ENCODE results near the gene ADGRA1. TPM values are rescaled to one million over a fixed set of nuclear protein-coding genes. Genes with fewer than 3 reads are reported as not detected.

Gene ADGRA1
- total RNA-seq, 5 donors from 2014 or later (not counting 1 experiment from before 2014, with no cell fraction given) = not detected

GRCh38 chr10:133062635-133063034, 25.1 kb upstream of the ADGRA1 start:
- Mint-ChIP-seq H3K4me1 (peaks cover 8 to 14% (median 12%) of the 10 kb centered on the region in 3 donors), H3K27ac (no peak overlapping the region), H3K27me3 (no peaks in the 10 kb centered on the region), H3K36me3 (no peaks in the 10 kb centered on the region), H3K9me3 (no peaks in the 10 kb centered on the region), H3K4me3 (no peak overlapping the region)
- Histone ChIP-seq H3K4me3 (ENCODE audit: control insufficient read depth in 1 of 2, extremely low read depth in 1 of 2, low read length in 1 of 2) (no peak overlapping the region), H3K27me3 (replicated peaks in 1 of 2; ENCODE audit: control insufficient read depth in 2 of 2, extremely low read depth in 1 of 2, insufficient read depth in 2 of 2, low read length in 1 of 2) (peaks cover 0 to 31% of the 10 kb centered on the region in 2 experiments), H3K36me3 (ENCODE audit: control insufficient read depth in 2 of 2, extremely low read depth in 1 of 2, insufficient read depth in 1 of 2, low read length in 1 of 2) (no peaks in the 10 kb centered on the region), H3K9me3 (no peaks in the 10 kb centered on the region), H3K4me1 (ENCODE audit: control insufficient read depth in 1 of 2, extremely low read depth in 1 of 2, insufficient read depth in 2 of 2, low read length in 2 of 2) (peaks cover 0 to 13% of the 10 kb centered on the region in 2 experiments), H3K27ac (ENCODE audit: low read length) (no peak overlapping the region)
- ChIA-PET POLR2A (no interaction called here), CTCF (no interaction called here)
- no peak for ATAC-seq (replicated peaks in 1 of 4)
- DNase-seq = no peak
- 51% methylated on average over 12 of the region's 23 CpGs for WGBS (ENCODE audit: insufficient coverage)

GRCh38 chr10:133067149-133068105, 20.3 kb upstream of the ADGRA1 start:
- Histone ChIP-seq H3K4me1 (ENCODE audit: control insufficient read depth in 1 of 2, extremely low read depth in 1 of 2, insufficient read depth in 2 of 2, low read length in 2 of 2) (no peaks in the 10 kb centered on the region), H3K27me3 (replicated peaks in 1 of 2; ENCODE audit: control insufficient read depth in 2 of 2, extremely low read depth in 1 of 2, insufficient read depth in 2 of 2, low read length in 1 of 2) (peaks cover 0 to 3% of the 10 kb centered on the region in 2 experiments), H3K4me3 (ENCODE audit: control insufficient read depth in 1 of 2, extremely low read depth in 1 of 2, low read length in 1 of 2) (no peak overlapping the region), H3K27ac (ENCODE audit: low read length) (no peak overlapping the region), H3K36me3 (ENCODE audit: control insufficient read depth in 2 of 2, extremely low read depth in 1 of 2, insufficient read depth in 1 of 2, low read length in 1 of 2) (no peaks in the 10 kb centered on the region), H3K9me3 (no peaks in the 10 kb centered on the region)
- DNase-seq (no peak), ATAC-seq (replicated peaks in 1 of 4) (no peak)
- Mint-ChIP-seq H3K27ac (no peak overlapping the region), H3K27me3 (peaks cover 0 to 3% of the 10 kb centered on the region in 2 donors), H3K4me1 (no peaks in the 10 kb centered on the region), H3K9me3 (no peaks in the 10 kb centered on the region), H3K36me3 (no peaks in the 10 kb centered on the region), H3K4me3 (no peak overlapping the region)
- 85% methylated on average over 14 of the region's 26 CpGs for WGBS (ENCODE audit: insufficient coverage)
- POLR2A ChIA-PET = no interaction called here
- CTCF ChIA-PET = no interaction called here

DNA sequence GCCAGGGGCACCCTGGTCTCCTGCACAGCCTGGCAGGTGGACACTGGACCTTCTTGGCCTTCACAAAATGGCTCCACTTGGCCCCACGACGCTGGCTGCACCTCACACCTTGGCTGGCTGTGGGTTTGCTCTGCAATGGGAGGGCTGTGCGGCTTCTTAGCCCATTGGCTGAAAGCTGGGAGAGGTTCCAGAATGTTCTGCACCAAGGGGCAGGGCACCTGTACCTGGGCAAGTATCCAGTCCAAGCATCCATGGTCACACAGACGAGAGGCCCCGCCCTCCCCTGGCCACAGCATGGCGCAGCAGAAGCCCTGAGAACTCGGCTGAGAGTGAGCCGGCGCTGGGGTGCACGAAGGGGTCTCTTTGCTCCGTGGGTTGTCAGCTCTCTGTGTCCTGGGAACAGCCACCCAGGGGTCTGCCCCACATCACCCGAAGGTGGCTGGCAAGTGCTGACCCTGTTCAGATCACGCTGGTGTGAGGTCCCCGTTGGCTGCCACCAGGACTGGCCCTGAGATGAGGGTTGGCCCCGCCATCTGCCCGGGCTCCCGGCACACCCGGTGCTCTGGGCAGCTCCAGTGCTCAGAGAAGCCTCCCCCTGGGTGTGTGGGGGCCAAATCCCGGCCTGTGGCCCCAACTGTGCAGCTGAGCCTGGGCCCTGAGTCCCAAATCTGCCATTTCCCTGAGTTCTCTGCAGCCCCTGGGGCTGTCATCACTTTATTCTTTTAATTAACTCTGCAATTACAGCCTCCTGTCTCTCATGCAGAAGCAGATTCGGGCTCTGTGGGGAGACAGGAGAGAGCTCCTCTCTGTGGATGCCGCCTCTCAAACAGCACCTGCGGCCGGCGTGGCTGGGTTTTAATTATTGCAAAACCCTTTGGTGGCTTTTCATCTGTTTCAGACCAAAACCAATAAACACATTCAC, 19.4 kb upstream of the ADGRA1 start:
- no peak overlapping the region for H3K4me3 Mint-ChIP-seq
- Histone ChIP-seq H3K4me1 (ENCODE audit: control insufficient read depth in 1 of 2, extremely low read depth in 1 of 2, insufficient read depth in 2 of 2, low read length in 2 of 2) (no peaks in the 10 kb centered on the region), H3K27ac (ENCODE audit: low read length) (no peak overlapping the region), H3K9me3 (no peaks in the 10 kb centered on the region), H3K4me3 (ENCODE audit: control insufficient read depth in 1 of 2, extremely low read depth in 1 of 2, low read length in 1 of 2) (no peak overlapping the region), H3K27me3 (replicated peaks in 1 of 2; ENCODE audit: control insufficient read depth in 2 of 2, extremely low read depth in 1 of 2, insufficient read depth in 2 of 2, low read length in 1 of 2) (no peaks in the 10 kb centered on the region), H3K36me3 (ENCODE audit: control insufficient read depth in 2 of 2, extremely low read depth in 1 of 2, insufficient read depth in 1 of 2, low read length in 1 of 2) (no peaks in the 10 kb centered on the region)
- H3K27me3 Mint-ChIP-seq = peaks cover 0 to 3% of the 10 kb centered on the region in 2 donors
- H3K4me1 Mint-ChIP-seq = no peaks in the 10 kb centered on the region
- no peaks in the 10 kb centered on the region for H3K9me3 Mint-ChIP-seq
- ATAC-seq (replicated peaks in 1 of 4) (no peak), DNase-seq (no peak)
- no peaks in the 10 kb centered on the region for H3K36me3 Mint-ChIP-seq
- ChIA-PET POLR2A (no interaction called here), CTCF (no interaction called here)
- 87% methylated on average over 19 of the region's 24 CpGs for WGBS (ENCODE audit: insufficient coverage)
- no peak overlapping the region for H3K27ac Mint-ChIP-seq

DNA sequence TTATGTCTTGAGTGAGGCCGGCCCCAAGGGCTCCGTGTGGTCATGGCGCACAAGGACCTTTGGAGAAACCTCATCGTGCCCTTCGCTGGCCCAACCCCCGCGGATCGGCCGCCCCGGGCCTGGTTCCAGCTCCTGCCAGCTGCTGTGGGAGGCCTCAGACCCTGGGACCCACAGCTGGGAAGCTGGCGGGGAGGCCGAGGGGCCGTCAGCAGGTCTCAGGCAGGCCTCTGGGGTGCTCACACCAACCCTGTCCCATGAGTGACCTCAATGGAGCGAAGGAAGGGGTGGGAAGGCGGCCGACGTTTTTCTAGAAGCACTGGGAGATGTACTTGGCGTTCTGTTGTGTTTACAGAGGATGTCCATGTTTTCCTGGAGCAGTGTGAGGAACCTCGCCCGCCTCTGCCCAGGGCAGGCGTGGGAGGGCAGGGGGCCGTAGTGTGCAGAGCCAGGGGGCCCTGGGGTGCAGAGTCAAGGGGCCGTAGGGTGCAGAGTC, 18.6 kb upstream of the ADGRA1 start:
- ChIA-PET POLR2A (no interaction called here), CTCF (no interaction called here)
- Mint-ChIP-seq H3K27me3 (peaks cover 0 to 3% of the 10 kb centered on the region in 2 donors), H3K9me3 (no peaks in the 10 kb centered on the region), H3K4me3 (no peak overlapping the region), H3K36me3 (no peaks in the 10 kb centered on the region), H3K4me1 (no peaks in the 10 kb centered on the region), H3K27ac (no peak overlapping the region)
- no peak for DNase-seq
- no peaks in the 10 kb centered on the region for H3K36me3 ChIP-seq (ENCODE audit: control insufficient read depth in 2 of 2, extremely low read depth in 1 of 2, insufficient read depth in 1 of 2, low read length in 1 of 2)
- H3K4me1 ChIP-seq (ENCODE audit: control insufficient read depth in 1 of 2, extremely low read depth in 1 of 2, insufficient read depth in 2 of 2, low read length in 2 of 2) = no peaks in the 10 kb centered on the region
- no peaks in the 10 kb centered on the region for H3K9me3 ChIP-seq
- H3K27me3 ChIP-seq (replicated peaks in 1 of 2; ENCODE audit: control insufficient read depth in 2 of 2, extremely low read depth in 1 of 2, insufficient read depth in 2 of 2, low read length in 1 of 2) = peaks cover 0 to 5% of the 10 kb centered on the region in 2 experiments
- no peak overlapping the region for H3K4me3 ChIP-seq (ENCODE audit: control insufficient read depth in 1 of 2, extremely low read depth in 1 of 2, low read length in 1 of 2)
- no peak overlapping the region for H3K27ac ChIP-seq (ENCODE audit: low read length)
- no peak for ATAC-seq (replicated peaks in 1 of 4)
- 79% methylated on average over 16 of the region's 23 CpGs for WGBS (ENCODE audit: insufficient coverage)

- Histone ChIP-seq H3K9me3 (no peaks in the 10 kb centered on the region), H3K4me3 (ENCODE audit: control insufficient read depth in 1 of 2, extremely low read depth in 1 of 2, low read length in 1 of 2) (no peak overlapping the region), H3K27ac (ENCODE audit: low read length) (no peak overlapping the region), H3K27me3 (replicated peaks in 1 of 2; ENCODE audit: control insufficient read depth in 2 of 2, extremely low read depth in 1 of 2, insufficient read depth in 2 of 2, low read length in 1 of 2) (peaks cover 0 to 18% of the 10 kb centered on the region in 2 experiments), H3K4me1 (ENCODE audit: control insufficient read depth in 1 of 2, extremely low read depth in 1 of 2, insufficient read depth in 2 of 2, low read length in 2 of 2) (no peaks in the 10 kb centered on the region), H3K36me3 (ENCODE audit: control insufficient read depth in 2 of 2, extremely low read depth in 1 of 2, insufficient read depth in 1 of 2, low read length in 1 of 2) (no peaks in the 10 kb centered on the region)
- Mint-ChIP-seq H3K27ac (no peak overlapping the region), H3K27me3 (peaks cover 3 to 5% of the 10 kb centered on the region in 2 donors), H3K4me3 (no peak overlapping the region), H3K4me1 (no peaks in the 10 kb centered on the region), H3K9me3 (no peaks in the 10 kb centered on the region), H3K36me3 (no peaks in the 10 kb centered on the region)
- 82% methylated on average over 16 of the region's 16 CpGs for WGBS (ENCODE audit: insufficient coverage)
- no peak for DNase-seq
- POLR2A ChIA-PET = no interaction called here
- ATAC-seq (replicated peaks in 1 of 4) = no peak
- CTCF ChIA-PET = no interaction called here
Measured at GRCh38 chr10:133070405-133070804, 17.3 kb upstream of the ADGRA1 start.

DNA sequence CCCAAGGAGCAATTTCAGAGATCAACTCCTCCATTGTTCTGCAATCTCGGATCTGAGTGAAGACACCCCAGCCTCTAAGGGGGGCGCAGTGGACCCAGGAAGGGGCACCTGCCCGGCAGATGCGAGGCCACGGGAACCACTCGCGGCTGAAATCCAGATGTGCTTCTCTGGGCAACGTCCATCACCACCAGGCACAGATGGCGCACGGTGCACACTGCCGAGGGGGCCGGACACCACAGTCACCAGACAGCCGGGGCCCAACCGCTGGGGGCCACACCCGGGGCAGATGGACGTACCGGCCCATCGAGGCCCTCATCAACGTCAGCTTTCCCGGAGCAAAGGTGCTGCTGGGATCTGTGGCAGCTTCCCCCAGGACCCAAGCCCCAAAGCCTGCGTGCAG, 16.9 kb upstream of the ADGRA1 start:
- WGBS (ENCODE audit: insufficient coverage) = 71% methylated on average over 21 of the region's 21 CpGs
- peaks cover 0 to 21% of the 10 kb centered on the region in 2 experiments for H3K27me3 ChIP-seq (replicated peaks in 1 of 2; ENCODE audit: control insufficient read depth in 2 of 2, extremely low read depth in 1 of 2, insufficient read depth in 2 of 2, low read length in 1 of 2)
- ATAC-seq (replicated peaks in 1 of 4) = no peak
- H3K27ac ChIP-seq (ENCODE audit: low read length) = no peak overlapping the region
- Mint-ChIP-seq H3K27ac (no peak overlapping the region), H3K27me3 (peaks cover 5 to 7% of the 10 kb centered on the region in 2 donors), H3K9me3 (no peaks in the 10 kb centered on the region), H3K4me3 (no peak overlapping the region), H3K36me3 (no peaks in the 10 kb centered on the region), H3K4me1 (no peaks in the 10 kb centered on the region)
- DNase-seq = no peak
- no peaks in the 10 kb centered on the region for H3K4me1 ChIP-seq (ENCODE audit: control insufficient read depth in 1 of 2, extremely low read depth in 1 of 2, insufficient read depth in 2 of 2, low read length in 2 of 2)
- H3K9me3 ChIP-seq = no peaks in the 10 kb centered on the region
- no peaks in the 10 kb centered on the region for H3K36me3 ChIP-seq (ENCODE audit: control insufficient read depth in 2 of 2, extremely low read depth in 1 of 2, insufficient read depth in 1 of 2, low read length in 1 of 2)
- ChIA-PET CTCF (no interaction called here), POLR2A (no interaction called here)
- no peak overlapping the region for H3K4me3 ChIP-seq (ENCODE audit: control insufficient read depth in 1 of 2, extremely low read depth in 1 of 2, low read length in 1 of 2)
